B cell (primary cell): ENCODE measurements around the gene RAB8A. TPM values are rescaled to one million over a fixed set of nuclear protein-coding genes. Genes with fewer than 3 reads are reported as not detected.
A peak's percentile ranks its signal among the peaks of the same experiment; 100 is the strongest.

ENCODE experiments used
- ATAC-seq: fragments of 200-7000 bp; cut with Tn5 transposase; one replicate; pipeline ENCODE4 v1.10.0; 2021; ENCODE audit warnings: low read depth, mild to moderate bottlenecking, moderate number of reproducible peaks, moderate library complexity
- CTCF ChIA-PET: fragments of 350-600 bp; sonication (Branson Sonifier 250); formaldehyde crosslinking; loops from one replicate; lab custom pipeline; 2021; ENCODE audit warnings: antibody characterized with exemption, inconsistent platforms; lab: Charles Lee
- POLR2A ChIA-PET: fragments of 350-600 bp; sonication (Branson Sonifier 250); formaldehyde crosslinking; loops from one replicate; lab custom pipeline; 2021; ENCODE audit warnings: antibody characterized with exemption; lab: Charles Lee
- DNase-seq: peaks from one replicate; pipeline ENCODE4 v3.0.0; 2013
- H2AFZ ChIP-seq: 2 replicates; pipeline ENCODE4 v1.6.1; 2012; ENCODE audit warnings: mild to moderate bottlenecking, low read depth, low read length; ENCODE audit not compliant: insufficient read depth, poor library complexity, severe bottlenecking
- H3K27ac ChIP-seq, 2 donors: 1 replicate in 1 of 2; 2 replicates in 1 of 2; pipeline ENCODE4 v1.5.1; 2012 to 2013; ENCODE audit warnings: low read length in 2 of 2, mild to moderate bottlenecking in 2 of 2, moderate library complexity in 1 of 2
- H3K27me3 ChIP-seq, 4 experiments: fragments of 200-600 bp in 1 of 4; sonication (generic) in 1 of 4; replicated peaks in 1 of 4; 1 replicate in 2 of 4; 2 replicates in 2 of 4; pipeline versions ENCODE4 v1.6.1 to v1.7.0; 2013 to 2016; ENCODE audit warnings: low read length in 3 of 4, mild to moderate bottlenecking in 2 of 4, mixed read lengths in 1 of 4, moderate library complexity in 1 of 4; ENCODE audit not compliant: insufficient read depth in 4 of 4, control insufficient read depth in 3 of 4; ENCODE audit errors: control extremely low read depth in 1 of 4
- H3K36me3 ChIP-seq, 2 experiments: replicated peaks in 1 of 2; 1 replicate in 1 of 2; 2 replicates in 1 of 2; pipeline versions ENCODE4 v1.6.1 to v1.7.1; 2013; ENCODE audit warnings: low read length in 1 of 2; ENCODE audit not compliant: insufficient read depth in 2 of 2, control insufficient read depth in 1 of 2; ENCODE audit errors: control extremely low read depth in 1 of 2, extremely low read depth in 1 of 2
- H3K4me1 ChIP-seq, 2 donors: fragments of 200-600 bp in 1 of 2; sonication (generic) in 1 of 2; 1 replicate in 1 of 2; 2 replicates in 1 of 2; pipeline versions ENCODE4 v1.5.1 to v1.6.1; 2013 to 2017; ENCODE audit warnings: low read length in 2 of 2; ENCODE audit not compliant: control insufficient read depth in 2 of 2, insufficient read depth in 2 of 2
- H3K4me2 ChIP-seq: replicated peaks from 2 replicates; pipeline ENCODE3; 2012; ENCODE audit warnings: mild to moderate bottlenecking, low read depth, low read length; ENCODE audit not compliant: poor library complexity, severe bottlenecking
- H3K4me3 ChIP-seq, 5 experiments: fragments of 200-600 bp in 1 of 5; sonication (generic) in 1 of 5; 1 replicate in 3 of 5; 2 replicates in 2 of 5; pipeline versions ENCODE4 v1.5.1 to v1.7.0; 2011 to 2016; ENCODE audit warnings: low read length in 4 of 5, mild to moderate bottlenecking in 4 of 5, low read depth in 2 of 5, control low read depth in 1 of 5, moderate library complexity in 1 of 5; ENCODE audit not compliant: insufficient read depth in 1 of 5; ENCODE audit errors: control extremely low read depth in 1 of 5, extremely low read depth in 1 of 5
- H3K79me2 ChIP-seq: fragments of 200-600 bp; sonication (generic); one replicate; pipeline ENCODE4 v1.6.0; 2016; ENCODE audit warnings: low read length; ENCODE audit not compliant: control insufficient read depth, insufficient read depth
- H3K9ac ChIP-seq: fragments of 200-600 bp; sonication (generic); 2 replicates; pipeline ENCODE4 v1.6.1; 2017; ENCODE audit warnings: mild to moderate bottlenecking, low read length, moderate library complexity
- H3K9me3 ChIP-seq, 3 donors: one replicate each; pipeline versions ENCODE4 v1.6.1 to v1.7.1; 2013; ENCODE audit warnings: low read length in 2 of 3; ENCODE audit not compliant: control insufficient read depth in 2 of 3, insufficient read depth in 1 of 3; ENCODE audit errors: control extremely low read depth in 1 of 3
- H4K20me1 ChIP-seq: 2 replicates; pipeline ENCODE4 v1.6.0; 2012; ENCODE audit warnings: mild to moderate bottlenecking, low read length; ENCODE audit not compliant: insufficient read depth, control insufficient read depth, poor library complexity, severe bottlenecking
- H3K27ac Mint-ChIP-seq: one replicate; pipeline ENCODE4 v1.8.0; 2021; ENCODE audit warnings: mixed read lengths
- H3K27me3 Mint-ChIP-seq: one replicate; pipeline ENCODE4 v1.8.0; 2021; ENCODE audit warnings: mixed read lengths
- H3K4me1 Mint-ChIP-seq: one replicate; pipeline ENCODE4 v1.8.0; 2021; ENCODE audit warnings: mixed read lengths
- H3K4me3 Mint-ChIP-seq: one replicate; pipeline ENCODE4 v1.8.0; 2021; ENCODE audit warnings: mixed read lengths
- H3K9me3 Mint-ChIP-seq: one replicate; pipeline ENCODE4 v1.8.0; 2022; ENCODE audit warnings: mixed read lengths; ENCODE audit not compliant: insufficient read depth
- EZH2 ChIP-seq: IDR thresholded peaks from 2 replicates; pipeline ENCODE4 v1.6.1; 2012; ENCODE audit warnings: borderline replicate concordance, low read depth, mild to moderate bottlenecking, moderate library complexity, low read length; ENCODE audit not compliant: insufficient read depth, poor library complexity, severe bottlenecking
- WGBS: methylation state at CpG from one replicate; pipeline ENCODE4 v1.1.5; 2013; ENCODE audit warnings: missing lambda C conversion rate; ENCODE audit not compliant: insufficient coverage; 5-methylcytosine and 5-hydroxymethylcytosine counted together
- intact Hi-C: fragments of 100-400 bp; cut with micrococcal nuclease; formaldehyde crosslinking; loops from one replicate; pipeline ENCODE4 v1.10.0; 2022
- polyA plus RNA-seq: library from polyadenylated mRNA; depleted of rRNA; stranded (reverse); fragments of >200 nt; gene quantifications from 2 replicates; pipeline ENCODE4 v1.2.3, GENCODE V29; 2012
- total RNA-seq, 2 donors: library from RNA; stranded (reverse); fragments of 120-200 nt in 1 of 2; gene quantifications; 1 replicate in 1 of 2; 2 replicates in 1 of 2; pipeline versions ENCODE4 v1.2.3 to v1.2.4, GENCODE V29; 2013 to 2022
- TF ChIP-seq, protein P1 (sequence below): fragments of 200-600 bp; IDR thresholded peaks from one replicate; pipeline ENCODE4 v1.8.0; 2022; ENCODE audit warnings: antibody characterized with exemption, mild to moderate bottlenecking

Gene RAB8A
- total and polyA plus RNA-seq, 2 donors (not counting 1 experiment from before 2014, with no cell fraction given): 65.5 to 117 TPM

DNA sequence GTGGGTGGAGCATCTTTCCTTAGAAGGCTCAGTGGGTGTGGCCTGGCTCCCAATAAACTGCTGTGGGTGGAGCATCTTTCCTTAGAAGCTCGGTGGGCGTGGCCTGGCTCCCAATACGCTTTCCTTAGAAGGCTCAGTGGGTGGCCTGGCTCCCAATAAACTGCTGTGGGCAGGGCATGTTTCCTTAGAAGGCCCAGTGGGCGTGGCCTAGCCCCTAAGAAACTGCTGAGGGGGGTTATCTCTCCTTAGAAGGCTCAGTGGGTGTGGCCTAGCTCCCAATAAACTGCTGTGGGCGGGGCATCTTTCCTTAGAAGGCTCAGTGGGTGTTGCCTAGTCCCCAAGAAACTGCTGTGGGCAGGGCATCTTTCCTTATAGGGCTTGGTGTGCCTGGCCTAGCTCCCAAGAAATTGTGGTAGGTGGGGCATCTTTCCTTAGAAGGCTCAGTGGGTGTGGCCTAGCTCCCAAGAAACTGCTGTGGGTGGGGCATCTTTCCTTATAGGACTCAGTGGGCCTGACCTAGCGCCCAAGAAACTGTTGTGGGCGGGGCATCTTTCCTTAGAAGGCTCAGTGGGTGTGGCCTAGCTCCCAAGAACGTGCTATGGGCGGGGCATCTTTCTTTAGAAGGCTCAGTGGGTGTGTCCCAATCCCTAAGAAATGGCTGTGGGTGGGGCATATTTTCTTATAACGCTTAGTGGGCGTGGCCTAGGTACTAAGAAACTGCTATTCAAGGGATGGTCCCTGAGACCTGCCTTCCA lies 42.1 kb downstream of the RAB8A start:
- Histone ChIP-seq H3K4me2 (no peak overlapping the region), H3K79me2 (peaks cover 34% of the 10 kb centered on the region), H3K9ac (no peak overlapping the region), H3K4me3 (no peak overlapping the region), H4K20me1 (peaks cover 73% of the 10 kb centered on the region), H2AFZ (no peak overlapping the region), H3K9me3 (peaks cover 0 to 6% (median 0%) of the 10 kb centered on the region in 3 donors), H3K27me3 (no peaks in the 10 kb centered on the region), H3K4me1 (peaks cover 41 to 63% of the 10 kb centered on the region in 2 donors), H3K36me3 (peaks cover 0 to 88% of the 10 kb centered on the region in 2 experiments), H3K27ac (peak overlapping the region in 1 of 2 donors; percentile 49)
- intact Hi-C loops: no loop called here
- ChIA-PET POLR2A (interaction anchor here (2.2 to 2.6 kb wide), 2 partner anchors 10 to 13 kb away, joined by 6 to 7 read pairs; partner anchors contain the start of gene HSH2D), CTCF (interaction anchor here (0.6 kb wide), 1 partner anchor 10 kb away, joined by 3 read pairs; no protein-coding TSS in a partner anchor)
- DNase-seq: no peak
- Mint-ChIP-seq H3K4me1 (peaks cover 50% of the 10 kb centered on the region), H3K27ac (peak overlapping the region; percentile 15), H3K27me3 (no peaks in the 10 kb centered on the region), H3K4me3 (no peak overlapping the region), H3K9me3 (no peaks in the 10 kb centered on the region)
- ATAC-seq: no peak
- no peak for TF ChIP-seq EZH2
- TF ChIP-seq, protein P1, sequence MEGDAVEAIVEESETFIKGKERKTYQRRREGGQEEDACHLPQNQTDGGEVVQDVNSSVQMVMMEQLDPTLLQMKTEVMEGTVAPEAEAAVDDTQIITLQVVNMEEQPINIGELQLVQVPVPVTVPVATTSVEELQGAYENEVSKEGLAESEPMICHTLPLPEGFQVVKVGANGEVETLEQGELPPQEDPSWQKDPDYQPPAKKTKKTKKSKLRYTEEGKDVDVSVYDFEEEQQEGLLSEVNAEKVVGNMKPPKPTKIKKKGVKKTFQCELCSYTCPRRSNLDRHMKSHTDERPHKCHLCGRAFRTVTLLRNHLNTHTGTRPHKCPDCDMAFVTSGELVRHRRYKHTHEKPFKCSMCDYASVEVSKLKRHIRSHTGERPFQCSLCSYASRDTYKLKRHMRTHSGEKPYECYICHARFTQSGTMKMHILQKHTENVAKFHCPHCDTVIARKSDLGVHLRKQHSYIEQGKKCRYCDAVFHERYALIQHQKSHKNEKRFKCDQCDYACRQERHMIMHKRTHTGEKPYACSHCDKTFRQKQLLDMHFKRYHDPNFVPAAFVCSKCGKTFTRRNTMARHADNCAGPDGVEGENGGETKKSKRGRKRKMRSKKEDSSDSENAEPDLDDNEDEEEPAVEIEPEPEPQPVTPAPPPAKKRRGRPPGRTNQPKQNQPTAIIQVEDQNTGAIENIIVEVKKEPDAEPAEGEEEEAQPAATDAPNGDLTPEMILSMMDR: no peak
- WGBS: 91% methylated on average over 10 of the region's 11 CpGs

DNA sequence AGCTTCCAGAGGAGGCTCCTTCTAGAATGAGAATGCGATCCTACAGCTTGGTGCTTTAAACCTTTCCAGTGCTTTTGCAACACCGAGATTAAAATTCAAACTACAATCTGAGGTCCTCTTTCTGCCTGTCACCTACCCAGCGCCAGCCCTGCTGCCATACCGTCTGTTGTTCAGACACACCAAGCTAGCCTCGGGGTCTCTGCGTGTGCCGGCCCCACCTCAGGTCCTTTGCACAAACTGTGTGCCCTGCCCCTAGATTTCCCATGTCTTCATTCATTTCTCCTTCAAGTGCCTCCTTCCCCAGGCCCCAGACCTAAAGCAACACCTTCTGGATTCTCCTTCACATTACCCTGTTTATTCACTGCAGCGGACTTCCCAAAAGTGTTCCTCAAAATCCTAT lies 42.9 kb downstream of the RAB8A start:
- ChIA-PET POLR2A (interaction anchor here (1.4 to 2.6 kb wide), 3 partner anchors 9 to 13 kb away, joined by 6 to 7 read pairs (median 6); partner anchors contain the start of gene HSH2D), CTCF (interaction anchor here (1.0 kb wide), 1 partner anchor 88 kb away, joined by 3 read pairs; no protein-coding TSS in a partner anchor)
- Histone ChIP-seq H2AFZ (no peak overlapping the region), H4K20me1 (peaks cover 73% of the 10 kb centered on the region), H3K4me3 (no peak overlapping the region), H3K27me3 (no peaks in the 10 kb centered on the region), H3K9ac (no peak overlapping the region), H3K4me2 (peak overlapping the region; percentile 27), H3K4me1 (peaks cover 33 to 55% of the 10 kb centered on the region in 2 donors), H3K79me2 (peaks cover 27% of the 10 kb centered on the region), H3K27ac (peak overlapping the region in 1 of 2 donors; percentile 42), H3K36me3 (peaks cover 0 to 80% of the 10 kb centered on the region in 2 experiments), H3K9me3 (peaks cover 0 to 6% (median 0%) of the 10 kb centered on the region in 3 donors)
- WGBS: over 99% methylated on average over 8 of the region's 8 CpGs
- no peaks in the 10 kb centered on the region for H3K9me3 Mint-ChIP-seq
- H3K27me3 Mint-ChIP-seq: no peaks in the 10 kb centered on the region
- intact Hi-C loops: no loop called here
- peaks cover 42% of the 10 kb centered on the region for H3K4me1 Mint-ChIP-seq
- DNase-seq (no peak), ATAC-seq (no peak)
- peak overlapping the region; percentile 80 for H3K27ac Mint-ChIP-seq
- H3K4me3 Mint-ChIP-seq: peak overlapping the region; percentile 7
- no peak for TF ChIP-seq EZH2
- TF ChIP-seq, protein P1: no peak
